GM23338 (cell line): ENCODE data around the gene DOCK6.

Source experiments
- CREB1 ChIP-seq: fragments of 250-450 bp; sonication (Bioruptor Pico); IDR thresholded peaks from 2 replicates; pipeline ENCODE4 v1.5.0; 2020; ENCODE audit warnings: low read depth, mild to moderate bottlenecking, moderate library complexity
- CTCF ChIP-seq, 2 experiments: fragments of 200-600 bp in 1 of 2; sonication (generic) in 1 of 2; conservative IDR thresholded peaks; 2 replicates each; pipeline versions ENCODE4 v1.5.1 to v1.6.1; 2016 to 2017; ENCODE audit warnings: antibody characterized with exemption in 2 of 2, low read depth in 2 of 2, mild to moderate bottlenecking in 2 of 2, moderate library complexity in 1 of 2
- ETS1 ChIP-seq: IDR thresholded peaks from 2 replicates; pipeline ENCODE4 v1.6.1; 2016; ENCODE audit warnings: antibody characterized with exemption
- EZH2 ChIP-seq: fragments of 200-600 bp; sonication (generic); IDR thresholded peaks from one replicate; pipeline ENCODE4 v1.8.0; 2017; ENCODE audit warnings: antibody characterized with exemption, mild to moderate bottlenecking, low read depth; ENCODE audit not compliant: unreplicated experiment
- EZH2phosphoT487 ChIP-seq: fragments of 200-600 bp; sonication (generic); IDR thresholded peaks from one replicate; pipeline ENCODE4 v1.8.1; 2018; ENCODE audit warnings: antibody characterized with exemption; ENCODE audit not compliant: unreplicated experiment
- JUNB ChIP-seq: IDR thresholded peaks from one replicate; pipeline ENCODE4 v1.6.1; 2016; ENCODE audit warnings: antibody characterized with exemption; ENCODE audit not compliant: unreplicated experiment
- NANOG ChIP-seq: IDR thresholded peaks from 2 replicates; pipeline ENCODE4 v1.6.1; 2016; ENCODE audit warnings: antibody characterized with exemption, borderline replicate concordance
- POLR2AphosphoS5 ChIP-seq: IDR thresholded peaks from 2 replicates; pipeline ENCODE4 v1.6.1; 2016; ENCODE audit warnings: antibody characterized with exemption, low read depth
- REST ChIP-seq: IDR thresholded peaks from one replicate; pipeline ENCODE4 v1.6.1; 2018; ENCODE audit warnings: antibody characterized with exemption; ENCODE audit not compliant: unreplicated experiment
- STAT1 ChIP-seq: IDR thresholded peaks from one replicate; pipeline ENCODE4 v1.6.1; 2016; ENCODE audit warnings: antibody characterized with exemption; ENCODE audit not compliant: unreplicated experiment
- ZNF114 ChIP-seq: fragments of 250-450 bp; sonication (Bioruptor Pico); IDR thresholded peaks from 2 replicates; pipeline ENCODE4 v1.5.0; 2020; ENCODE audit warnings: mild to moderate bottlenecking, moderate library complexity
- ZNF331 ChIP-seq: fragments of 250-450 bp; sonication (Bioruptor Pico); IDR thresholded peaks from 2 replicates; pipeline ENCODE4 v1.5.0; 2020; ENCODE audit warnings: low read depth, mild to moderate bottlenecking, moderate library complexity

DNA sequence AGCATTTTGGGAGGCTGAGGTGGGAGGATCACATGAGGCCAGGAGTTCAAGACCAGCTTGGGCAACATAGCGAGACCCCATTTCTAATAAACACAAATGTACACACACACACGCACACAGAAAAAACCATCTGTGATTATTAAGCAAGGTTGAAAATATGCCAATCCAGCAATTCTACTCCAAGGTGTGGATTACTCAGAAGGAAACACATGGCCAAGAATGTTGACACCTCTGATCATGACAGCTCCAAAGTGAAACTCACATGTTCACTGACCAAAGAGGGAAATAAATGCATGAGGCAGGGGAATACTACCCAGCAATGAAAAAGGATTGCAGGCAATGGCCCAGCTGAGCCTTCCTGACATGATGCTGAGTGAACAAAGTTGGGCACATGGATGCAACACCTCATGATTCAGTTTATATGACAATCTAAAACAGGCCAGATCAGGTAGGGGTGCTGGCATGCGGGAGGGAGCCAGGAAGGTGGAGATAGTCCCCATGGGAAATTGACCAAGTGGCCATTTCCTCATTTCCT, 4.4 kb downstream of the DOCK6 start:
- TF ChIP-seq POLR2AphosphoS5 (no peak), CTCF (conservative IDR thresholded peaks at IDR 0.05; ENCODE audit: low read depth in 2 of 2) (no peak), JUNB (no peak), REST (no peak), CREB1 (CRISPR knock-in tag) (no peak), EZH2 (no peak), EZH2phosphoT487 (no peak), ETS1 (no peak), STAT1 (no peak), ZNF114 (CRISPR knock-in tag) (no peak), NANOG (no peak), ZNF331 (CRISPR knock-in tag) (no peak)
